RKO (cell line): ENCODE data around the gene HUS1.
"Not testable (repeated sequence)": the region's sequence is repeated elsewhere in the genome, so short reads cannot be mapped to it uniquely, and the experiment has no call there.

Experiments used
- DNase-seq: peaks from one replicate; pipeline ENCODE4 v3.0.0-alpha.2; 2016; ENCODE audit warnings: low spot score

HUS1 gene

DNA sequence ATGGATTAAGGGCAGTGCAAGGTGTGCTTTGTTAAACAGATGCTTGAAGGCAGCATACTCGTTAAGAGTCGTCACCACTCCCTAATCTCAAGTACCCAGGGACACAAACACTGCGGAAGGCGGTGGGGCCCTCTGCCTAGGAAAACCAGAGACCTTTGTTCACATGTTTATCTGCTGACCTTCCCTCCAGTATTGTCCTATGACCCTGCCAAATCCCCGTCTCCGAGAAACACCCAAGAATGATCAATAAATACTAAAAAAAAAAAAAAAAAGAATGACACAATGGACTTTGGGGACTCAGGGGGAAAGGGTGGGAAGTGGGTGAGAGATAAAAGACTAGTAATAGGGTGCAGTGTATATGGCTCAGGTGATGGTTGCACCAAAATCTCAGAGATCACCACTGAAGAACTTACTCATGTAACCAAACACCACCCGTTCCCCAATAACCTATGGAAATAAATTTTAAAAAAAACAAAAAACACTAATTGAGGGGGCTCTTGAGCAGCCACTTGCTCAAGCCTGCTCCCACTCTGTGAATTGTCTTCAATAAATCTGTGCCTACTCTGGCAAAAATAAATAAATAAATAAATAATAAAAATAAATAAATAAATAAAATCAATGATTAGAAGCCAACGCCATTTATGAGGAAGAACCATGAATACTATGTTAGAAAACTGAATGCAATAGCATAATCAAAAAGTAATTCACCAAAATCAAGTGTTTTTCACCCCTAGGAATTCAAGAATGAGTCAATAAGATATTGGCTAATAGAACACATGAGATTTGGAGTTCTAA lies 56.1 kb downstream of the HUS1 start:
- DNase-seq: not testable (repeated sequence)

DNA sequence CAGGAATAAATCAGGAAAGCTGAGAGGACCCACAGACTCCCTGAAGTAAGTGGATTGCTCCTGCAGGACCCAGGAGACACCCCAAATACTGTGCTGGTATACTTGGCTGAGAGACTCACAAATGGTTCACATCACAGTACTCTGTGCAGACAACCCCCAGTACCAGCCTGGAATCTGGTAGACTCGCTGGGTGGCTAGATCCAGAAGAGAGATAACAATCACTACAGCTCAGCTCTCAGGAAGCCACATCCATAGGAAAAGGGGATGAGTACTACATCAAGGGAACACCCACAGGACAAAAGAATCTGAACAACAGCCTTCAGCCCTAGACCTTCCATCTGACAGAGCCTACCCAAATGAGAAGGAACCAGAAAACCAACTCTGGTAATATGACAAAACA lies 62.9 kb downstream of the HUS1 start:
- DNase-seq: not testable (repeated sequence)

DNA sequence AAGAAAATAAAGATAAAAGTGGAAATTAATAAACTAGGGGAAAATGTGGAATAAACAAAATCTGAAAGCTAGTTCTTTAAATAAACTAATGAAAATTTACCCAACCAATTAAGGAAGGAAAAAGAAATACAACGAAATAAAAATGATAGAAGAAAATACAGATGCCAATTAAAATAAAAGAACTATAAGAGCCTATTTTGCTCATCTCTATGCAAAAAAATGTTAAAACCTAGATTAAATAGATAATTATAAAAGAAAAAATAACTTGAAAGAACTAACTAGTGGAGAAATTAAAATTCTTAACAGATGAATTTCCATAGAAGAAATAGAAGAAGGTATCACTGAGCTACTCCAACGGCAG lies 63.8 kb downstream of the HUS1 start:
- no peak for DNase-seq

DNA sequence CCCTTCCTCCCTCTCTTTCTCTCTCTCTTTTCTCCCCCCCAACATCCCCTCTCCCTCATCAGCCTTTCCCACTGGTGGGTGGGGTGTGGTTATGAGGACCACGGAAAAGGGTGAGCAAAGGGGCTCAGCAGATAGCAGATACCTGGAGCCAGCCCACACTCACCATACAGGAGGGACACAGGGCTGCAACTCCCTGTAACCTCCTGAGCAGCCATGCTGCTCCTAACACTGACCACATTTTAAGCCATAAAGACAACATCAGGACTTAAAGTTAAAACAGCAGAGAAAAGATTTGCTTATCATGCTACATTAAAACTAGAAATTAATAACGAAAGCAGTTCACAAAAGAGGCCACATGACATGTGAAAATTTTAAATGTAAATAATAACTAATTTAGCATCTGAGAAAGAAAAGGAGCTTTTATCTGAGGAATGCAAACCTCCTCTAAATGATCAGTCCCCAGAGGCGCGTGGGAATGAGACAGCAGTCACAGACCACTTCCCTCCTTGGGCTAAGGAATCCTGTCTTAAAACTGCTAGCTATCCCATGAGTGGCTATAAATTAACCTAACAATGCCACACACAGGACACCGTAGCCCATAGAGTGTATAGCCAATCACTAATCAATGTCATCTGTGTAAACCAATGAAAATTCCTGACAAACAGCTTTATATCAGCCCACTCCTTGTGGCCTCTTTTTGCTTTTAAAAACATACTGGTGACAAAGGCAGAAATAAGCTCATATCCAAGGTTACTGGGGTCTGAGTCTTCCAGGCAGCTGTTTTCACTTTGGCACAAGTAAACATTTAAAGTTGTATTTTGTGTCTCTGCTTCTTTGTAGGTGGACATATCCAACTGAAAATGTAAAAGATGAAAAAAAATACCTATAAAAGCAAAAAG lies 64.4 kb downstream of the HUS1 start:
- no peak for DNase-seq
